HEK293 (cell line): ENCODE data around the gene USP8.

Experiments used
- CTCF ChIA-PET: fragments of 350-600 bp; formaldehyde crosslinking; extraction: SDS; loops from one replicate; lab custom pipeline; 2021; ENCODE audit warnings: antibody characterized with exemption; lab: Yijun Ruan, JAX
- POLR2A ChIA-PET: fragments of 300-600 bp; formaldehyde crosslinking; extraction: SDS; loops from one replicate; lab custom pipeline; 2020; ENCODE audit warnings: antibody characterized with exemption, inconsistent platforms; lab: Yijun Ruan, JAX
- H3K27ac ChIP-seq: fragments of 200-500 bp; sonication (Bioruptor generic); 2 replicates; pipeline ENCODE4 v1.5.1; 2014; ENCODE audit warnings: low read depth, low read length, control low read depth, inconsistent platforms; ENCODE audit errors: extremely low read depth
- H3K36me3 ChIP-seq, 2 experiments: fragments of 200-500 bp in 1 of 2; sonication (Bioruptor generic) in 1 of 2; 1 replicate in 1 of 2; 2 replicates in 1 of 2; pipeline ENCODE4 v1.5.1; 2014 to 2017; ENCODE audit warnings: inconsistent platforms in 2 of 2, low read length in 2 of 2; ENCODE audit not compliant: control insufficient read depth in 2 of 2, insufficient read depth in 1 of 2
- H3K4me1 ChIP-seq: fragments of 200-500 bp; sonication (Bioruptor generic); 2 replicates; pipeline ENCODE4 v1.5.1; 2014; ENCODE audit warnings: mild to moderate bottlenecking, low read length, inconsistent platforms; ENCODE audit not compliant: control insufficient read depth, insufficient read depth
- H3K4me3 ChIP-seq: 2 replicates; pipeline ENCODE4 v1.5.1; 2011; ENCODE audit warnings: low read depth, mild to moderate bottlenecking, control low read depth, low read length, moderate library complexity
- H3K9me3 ChIP-seq: fragments of 200-500 bp; sonication (Bioruptor generic); 2 replicates; pipeline ENCODE4 v1.5.1; 2014; ENCODE audit warnings: low read depth, low read length, inconsistent platforms; ENCODE audit not compliant: control insufficient read depth, insufficient read depth
- AEBP2 ChIP-seq: fragments of 450-650 bp; formaldehyde crosslinking; IDR thresholded peaks from 2 replicates; pipeline ENCODE4 v1.5.1; 2016; ENCODE audit warnings: missing biosample characterization, missing genetic modification characterization, borderline replicate concordance
- GLI2 ChIP-seq: fragments of 450-650 bp; formaldehyde crosslinking; IDR thresholded peaks from 2 replicates; pipeline ENCODE4; 2017; ENCODE audit warnings: missing biosample characterization, missing genetic modification characterization, low read depth, borderline replicate concordance
- HOXC10 ChIP-seq: sonication (generic); formaldehyde crosslinking; IDR thresholded peaks from 2 replicates; pipeline ENCODE4 v1.8.1; 2023; ENCODE audit warnings: mild to moderate bottlenecking, missing genetic modification reagents
- KLF7 ChIP-seq: fragments of 450-650 bp; formaldehyde crosslinking; IDR thresholded peaks from 2 replicates; pipeline ENCODE4 v1.5.1; 2016; ENCODE audit warnings: missing biosample characterization, missing genetic modification characterization, borderline replicate concordance
- PATZ1 ChIP-seq: fragments of 450-650 bp; formaldehyde crosslinking; IDR thresholded peaks from 2 replicates; pipeline ENCODE4 v1.5.1; 2016; ENCODE audit warnings: missing biosample characterization, missing genetic modification characterization
- PRDM1 ChIP-seq: fragments of 450-650 bp; formaldehyde crosslinking; IDR thresholded peaks from 2 replicates; pipeline ENCODE4; 2016; ENCODE audit warnings: missing biosample characterization, missing genetic modification characterization
- SALL2 ChIP-seq: fragments of 450-650 bp; formaldehyde crosslinking; IDR thresholded peaks from 2 replicates; pipeline ENCODE4 v1.5.0; 2017; ENCODE audit warnings: missing biosample characterization, mild to moderate bottlenecking, missing genetic modification characterization, borderline replicate concordance
- ZBTB1 ChIP-seq: fragments of 450-650 bp; formaldehyde crosslinking; IDR thresholded peaks from 2 replicates; pipeline ENCODE4 v1.5.1; 2016; ENCODE audit warnings: missing biosample characterization, missing genetic modification characterization
- ZNF169 ChIP-seq: fragments of 450-650 bp; formaldehyde crosslinking; IDR thresholded peaks from 2 replicates; pipeline ENCODE4 v1.5.1; 2016; ENCODE audit warnings: missing biosample characterization, missing genetic modification characterization
- ZNF19 ChIP-seq: fragments of 450-650 bp; formaldehyde crosslinking; IDR thresholded peaks from 2 replicates; pipeline ENCODE4; 2016; ENCODE audit warnings: missing biosample characterization, missing genetic modification characterization, low read depth
- ZNF202 ChIP-seq: fragments of 450-650 bp; formaldehyde crosslinking; IDR thresholded peaks from 2 replicates; pipeline ENCODE4 v1.5.1; 2016; ENCODE audit warnings: missing biosample characterization, missing genetic modification characterization, borderline replicate concordance
- ZNF274 ChIP-seq, 2 experiments: fragments of 200-500 bp in 1 of 2; fragments of 450-650 bp in 1 of 2; sonication (Bioruptor generic) in 1 of 2; formaldehyde crosslinking in 1 of 2; IDR thresholded peaks; 2 replicates each; pipeline versions ENCODE4 v1.5.1 to v1.6.1; 2014 to 2016; ENCODE audit warnings: borderline replicate concordance in 1 of 2, inconsistent platforms in 1 of 2, low read length in 1 of 2, missing biosample characterization in 1 of 2, missing genetic modification characterization in 1 of 2
- ZNF433 ChIP-seq: fragments of 450-650 bp; formaldehyde crosslinking; IDR thresholded peaks from 2 replicates; pipeline ENCODE4 v1.5.1; 2016; ENCODE audit warnings: missing biosample characterization, missing genetic modification characterization, low read depth
- ZNF488 ChIP-seq: fragments of 450-650 bp; formaldehyde crosslinking; IDR thresholded peaks from 2 replicates; pipeline ENCODE4 v1.5.1; 2016; ENCODE audit warnings: missing biosample characterization, missing genetic modification characterization
- ZNF521 ChIP-seq: fragments of 450-650 bp; formaldehyde crosslinking; IDR thresholded peaks from 2 replicates; pipeline ENCODE4 v1.5.1; 2017; ENCODE audit warnings: missing biosample characterization, mild to moderate bottlenecking, missing genetic modification characterization
- ZNF548 ChIP-seq: fragments of 450-650 bp; formaldehyde crosslinking; IDR thresholded peaks from 2 replicates; pipeline ENCODE4 v1.5.1; 2016; ENCODE audit warnings: missing biosample characterization, missing genetic modification characterization
- ZNF555 ChIP-seq: fragments of 450-650 bp; formaldehyde crosslinking; conservative IDR thresholded peaks from 2 replicates; pipeline ENCODE4 v1.5.1; 2017; ENCODE audit warnings: missing biosample characterization, mild to moderate bottlenecking, missing genetic modification characterization, inconsistent platforms
- ZNF561 ChIP-seq: fragments of 450-650 bp; IDR thresholded peaks from 2 replicates; pipeline ENCODE4 v1.5.1; 2018; ENCODE audit warnings: missing biosample characterization, missing genetic modification characterization, borderline replicate concordance
- ZNF704 ChIP-seq: fragments of 450-650 bp; formaldehyde crosslinking; IDR thresholded peaks from 2 replicates; pipeline ENCODE4 v1.5.1; 2016; ENCODE audit warnings: missing biosample characterization, missing genetic modification characterization
- ZNF76 ChIP-seq: fragments of 450-650 bp; formaldehyde crosslinking; IDR thresholded peaks from 2 replicates; pipeline ENCODE4; 2016; ENCODE audit warnings: low read depth, missing biosample characterization, missing genetic modification characterization, borderline replicate concordance
- ZNF768 ChIP-seq: fragments of 450-650 bp; formaldehyde crosslinking; IDR thresholded peaks from 2 replicates; pipeline ENCODE4 v1.5.1; 2018; ENCODE audit warnings: missing biosample characterization, mild to moderate bottlenecking, missing genetic modification characterization
- ZNF785 ChIP-seq: fragments of 450-650 bp; formaldehyde crosslinking; IDR thresholded peaks from 2 replicates; pipeline ENCODE4 v1.5.1; 2016; ENCODE audit warnings: missing biosample characterization, missing genetic modification characterization
- ZNF791 ChIP-seq: fragments of 450-650 bp; formaldehyde crosslinking; IDR thresholded peaks from 2 replicates; pipeline ENCODE4 v1.5.1; 2016; ENCODE audit warnings: missing biosample characterization, missing genetic modification characterization
- ZNF830 ChIP-seq: fragments of 450-650 bp; IDR thresholded peaks from 2 replicates; pipeline ENCODE4 v1.5.0; 2018; ENCODE audit warnings: missing biosample characterization, missing genetic modification characterization, low read depth, mild to moderate bottlenecking, moderate library complexity
- ZSCAN30 ChIP-seq: fragments of 450-650 bp; IDR thresholded peaks from 2 replicates; pipeline ENCODE4 v1.5.1; 2018; ENCODE audit warnings: missing biosample characterization, mild to moderate bottlenecking, missing genetic modification characterization, moderate library complexity

The USP8 gene

GRCh38 chr15:50519740-50520425 is 95.7 kb downstream of the USP8 start:
- H3K4me1 ChIP-seq = no peaks in the 10 kb centered on the region
- ChIA-PET POLR2A (interaction anchor here (0.7 kb wide), 1 partner anchor 165 kb away, joined by 7 read pairs; no protein-coding TSS in a partner anchor), CTCF (no interaction called here)
- no peaks in the 10 kb centered on the region for H3K36me3 ChIP-seq
- no peak overlapping the region for H3K27ac ChIP-seq
- no peak for TF ChIP-seq GLI2
- TF ChIP-seq ZNF19 (tag by site-specific recombination) = no peak
- no peak for TF ChIP-seq KLF7 (tag by site-specific recombination)
- TF ChIP-seq ZBTB1 (tag by site-specific recombination) = no peak
- no peak for TF ChIP-seq ZNF768
- TF ChIP-seq ZNF76 (tag by site-specific recombination) = no peak
- no peak for TF ChIP-seq ZNF548 (tag by site-specific recombination)
- no peaks in the 10 kb centered on the region for H3K9me3 ChIP-seq
- H3K4me3 ChIP-seq = no peak overlapping the region

- H3K9me3 ChIP-seq = no peaks in the 10 kb centered on the region
- POLR2A ChIA-PET = no interaction called here
- H3K36me3 ChIP-seq = no peaks in the 10 kb centered on the region
- H3K4me3 ChIP-seq = no peak overlapping the region
- CTCF ChIA-PET = no interaction called here
- H3K27ac ChIP-seq = no peak overlapping the region
- TF ChIP-seq AEBP2 (tag by site-specific recombination) = no peak
- TF ChIP-seq ZNF704 = no peak
- no peak for TF ChIP-seq ZNF433 (tag by site-specific recombination)
- TF ChIP-seq ZNF169 (tag by site-specific recombination) = no peak
- TF ChIP-seq ZNF274 (IDR thresholded peaks at IDR 0.05; ENCODE audit: low read length) = no peak
- TF ChIP-seq ZNF274 (tag by site-specific recombination; IDR thresholded peaks at IDR 0.05; ENCODE audit: borderline replicate concordance) = no peak
- no peak for TF ChIP-seq ZSCAN30
- TF ChIP-seq PATZ1 = no peak
- no peak for TF ChIP-seq SALL2
- no peak for TF ChIP-seq ZNF561
- no peak for TF ChIP-seq HOXC10 (CRISPR knock-in tag)
- TF ChIP-seq ZNF521 (tag by site-specific recombination) = no peak
- no peak for TF ChIP-seq ZNF555 (tag by site-specific recombination)
- no peak for TF ChIP-seq ZNF785 (tag by site-specific recombination)
- TF ChIP-seq ZNF830 (tag by site-specific recombination) = no peak
- no peak for TF ChIP-seq ZNF791 (tag by site-specific recombination)
- no peak for TF ChIP-seq PRDM1 (tag by site-specific recombination)
- TF ChIP-seq ZNF488 = no peak
- TF ChIP-seq ZNF202 (tag by site-specific recombination) = no peak
- H3K4me1 ChIP-seq = no peaks in the 10 kb centered on the region
These were observed 99.6 kb downstream of the USP8 start for GRCh38 chr15:50523851-50524251.
